HG03342 (cell line): ENCODE measurements around the gene NTM.
A peak's percentile ranks its signal among the peaks of the same experiment; 100 is the strongest.

ENCODE experiments used
- ATAC-seq: cut with Tn5 transposase; IDR thresholded peaks from one replicate; pipeline ENCODE4 v1.9.1; 2021; ENCODE audit warnings: mild to moderate bottlenecking, moderate library complexity; ENCODE audit not compliant: unreplicated experiment

Gene NTM

GRCh38 chr11:131841925-131842635 is 471.7 kb downstream of the NTM start:
- ATAC-seq, result no peak

- ATAC-seq, result no peak
These were observed 474.8 kb downstream of the NTM start for GRCh38 chr11:131845255-131845654.

GRCh38 chr11:131849485-131849884 is 479.1 kb downstream of the NTM start:
- ATAC-seq, result no peak

GRCh38 chr11:131850507-131850906 is 480.1 kb downstream of the NTM start:
- ATAC-seq, result no peak

DNA sequence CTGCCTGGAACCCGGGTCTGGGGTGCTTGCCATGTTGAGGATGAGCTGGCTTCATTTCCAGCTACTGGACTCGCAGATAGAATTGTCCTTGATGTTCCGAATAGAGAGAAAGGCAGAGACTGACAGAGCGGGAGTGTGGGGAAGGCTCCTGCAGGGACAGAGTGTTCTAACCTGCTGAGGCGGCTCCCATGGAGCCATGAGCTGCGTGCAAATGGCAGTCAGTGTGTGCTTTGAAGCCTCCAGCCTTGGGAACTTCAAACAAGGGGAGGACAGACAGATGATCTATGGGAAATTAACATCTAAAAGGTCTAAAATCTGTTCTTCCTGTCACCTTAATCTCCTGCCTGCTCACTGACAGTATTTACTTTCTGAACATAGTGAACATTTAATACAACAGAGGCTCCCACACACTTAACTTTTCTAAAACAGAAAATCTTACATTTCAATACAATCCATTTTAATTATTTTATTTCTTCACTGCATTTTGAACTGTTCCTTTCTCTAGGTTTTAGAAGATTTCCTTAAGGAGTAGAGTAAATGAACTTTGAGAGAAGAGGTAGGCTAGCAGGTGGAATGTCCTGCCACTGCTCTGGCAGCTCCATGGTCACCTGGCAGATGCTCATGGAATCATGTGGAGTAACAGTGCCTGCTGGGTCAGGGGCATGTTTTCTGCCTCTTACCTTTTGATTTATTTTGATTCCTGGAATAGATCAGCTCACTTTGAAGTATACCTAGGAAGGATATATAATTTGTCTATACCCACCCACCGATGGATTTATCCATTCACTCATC is 481.7 kb downstream of the NTM start:
- ATAC-seq, result no peak

DNA sequence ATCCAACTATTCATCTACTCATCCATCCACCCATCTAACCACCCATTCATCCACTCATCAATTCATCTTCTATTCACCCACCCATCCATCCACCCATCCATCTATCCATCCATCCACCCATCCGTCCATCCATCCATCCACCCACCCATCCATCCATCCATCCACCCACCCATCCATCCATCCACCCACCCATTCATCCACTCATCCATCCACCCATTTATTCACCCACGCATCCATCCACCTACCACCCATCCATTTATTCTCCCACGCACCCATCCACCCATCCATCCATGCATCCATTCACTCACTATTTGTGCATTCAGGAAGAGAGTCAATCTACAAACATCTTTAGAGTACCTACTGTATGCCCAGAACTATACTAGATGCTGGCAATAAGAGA is 482.3 kb downstream of the NTM start:
- ATAC-seq, result no peak

DNA sequence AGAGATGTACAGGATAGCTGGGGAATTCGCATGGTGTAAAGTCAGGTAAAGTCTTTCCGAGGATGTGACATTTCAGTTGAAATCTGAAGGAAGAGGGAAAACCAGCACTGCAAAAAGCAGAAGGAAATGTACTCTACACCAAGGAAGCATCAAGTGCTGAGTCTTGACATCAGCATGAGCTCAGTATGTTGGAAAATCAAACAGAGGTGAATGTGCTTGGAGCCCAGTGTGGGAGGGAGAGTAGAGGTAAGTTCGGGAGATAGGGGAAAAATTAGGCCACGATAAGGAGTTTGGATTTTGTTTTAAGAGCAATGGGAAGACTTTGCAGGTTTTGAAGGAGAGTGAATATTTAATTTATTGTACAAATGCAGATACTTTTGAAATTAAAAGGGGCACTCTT is 484.0 kb downstream of the NTM start:
- ATAC-seq, result no peak

DNA sequence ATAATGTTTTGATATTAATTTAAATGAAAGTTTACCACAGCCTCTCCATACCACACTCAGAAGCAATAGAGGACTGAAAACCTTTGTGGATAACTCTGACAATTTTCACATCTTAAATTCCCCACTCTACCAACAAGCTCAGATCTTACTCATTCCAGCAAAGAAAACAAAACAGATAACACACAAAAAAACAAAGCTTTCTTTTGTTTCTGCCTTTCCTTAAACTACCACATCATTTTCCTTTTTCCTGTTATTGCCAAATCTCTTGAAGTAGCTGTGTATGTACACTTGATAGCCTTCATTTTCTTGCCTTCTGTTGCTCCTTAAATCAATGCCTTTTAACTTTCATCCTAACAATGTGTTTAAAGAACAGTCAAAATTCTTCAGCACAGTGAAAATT is 484.9 kb downstream of the NTM start:
- no peak for ATAC-seq

DNA sequence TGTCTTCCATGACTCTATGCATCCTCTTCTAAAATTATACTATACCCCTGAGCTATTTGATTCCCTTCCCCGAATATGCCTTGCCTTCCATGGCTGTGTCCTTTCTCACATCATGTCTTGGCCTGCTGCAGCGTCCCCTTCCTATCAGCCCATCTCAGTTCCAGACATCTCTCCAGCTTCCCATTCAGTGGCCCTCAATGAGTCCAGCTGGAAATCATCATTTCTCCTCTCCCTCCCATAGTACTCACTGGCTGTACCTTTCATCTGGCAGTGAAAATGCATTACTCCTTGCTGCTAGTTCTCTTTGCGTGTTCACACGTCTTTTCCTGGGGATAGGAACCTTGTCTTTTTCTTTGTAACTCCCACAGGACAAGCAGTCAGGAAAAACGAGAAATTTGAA is 486.8 kb downstream of the NTM start:
- no peak for ATAC-seq

- no peak for ATAC-seq
These were observed 488.1 kb downstream of the NTM start for GRCh38 chr11:131858505-131858904.

DNA sequence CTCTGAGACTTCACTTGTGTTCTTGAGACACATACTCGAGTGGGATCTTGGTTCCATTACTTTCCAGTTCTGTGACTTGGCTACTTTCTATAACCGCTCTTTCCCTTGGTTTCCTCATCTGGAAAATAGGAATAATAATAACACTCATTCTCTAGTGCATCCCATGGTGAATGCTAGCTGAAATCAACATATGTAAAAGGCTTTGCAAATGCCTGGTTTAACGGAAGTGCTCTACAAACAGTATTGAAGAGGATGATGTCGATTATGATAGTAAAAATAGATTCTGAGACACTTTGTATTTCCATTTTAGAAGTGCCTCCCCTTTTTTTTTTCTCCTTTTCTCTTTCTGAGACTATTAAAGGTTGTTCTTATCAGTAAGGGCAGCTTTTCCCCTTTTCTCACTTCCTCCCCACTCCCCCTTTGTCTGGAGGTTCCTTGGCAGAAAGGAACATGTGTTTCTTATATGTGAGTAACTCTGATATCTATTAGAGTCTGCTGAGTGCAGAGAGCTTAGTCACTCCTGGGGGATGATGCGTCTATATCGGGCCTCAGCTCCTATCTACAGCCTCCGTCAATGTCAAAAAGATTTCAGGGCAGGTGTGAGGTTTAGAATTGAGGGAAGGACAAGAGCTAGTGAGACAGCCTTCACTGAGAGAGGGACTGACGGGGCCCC is 489.3 kb downstream of the NTM start:
- ATAC-seq, result no peak

DNA sequence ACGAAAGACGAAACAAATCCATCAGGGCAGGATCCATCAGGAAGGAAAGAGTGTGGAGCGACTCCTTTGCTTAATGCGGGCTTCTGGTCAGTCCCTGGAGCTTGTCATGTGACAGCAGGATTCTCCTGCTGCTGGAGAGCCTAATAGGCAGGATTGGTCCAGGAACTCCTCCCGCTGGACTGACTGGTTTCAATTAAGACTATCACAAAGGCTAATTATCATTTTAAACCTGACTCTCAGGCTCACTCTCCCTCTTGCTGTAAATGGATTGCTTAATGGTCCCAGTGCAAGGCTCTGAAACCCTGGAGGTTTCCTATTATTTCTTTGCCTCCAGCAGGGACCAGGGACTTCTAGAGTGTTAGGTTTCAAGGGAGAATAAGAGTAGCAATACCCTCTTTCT is 493.8 kb downstream of the NTM start:
- ATAC-seq, result no peak

DNA sequence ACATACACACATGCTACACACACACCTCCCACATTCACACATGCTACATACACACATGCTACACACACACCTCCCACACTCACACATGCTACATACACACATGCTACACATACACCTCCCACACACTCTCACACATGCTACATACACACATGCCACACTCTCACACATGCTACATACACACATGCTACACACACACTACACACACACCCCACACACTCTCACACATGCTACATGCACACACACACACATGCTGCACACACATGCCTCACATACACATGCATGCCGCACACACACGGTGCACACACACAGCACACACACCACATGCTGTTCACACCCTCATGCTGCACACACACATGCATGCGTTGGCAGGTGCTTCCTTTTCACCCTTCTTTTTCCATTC is 495.4 kb downstream of the NTM start:
- no peak for ATAC-seq

- ATAC-seq, result no peak
These were observed 496.4 kb downstream of the NTM start for GRCh38 chr11:131866535-131867400.

DNA sequence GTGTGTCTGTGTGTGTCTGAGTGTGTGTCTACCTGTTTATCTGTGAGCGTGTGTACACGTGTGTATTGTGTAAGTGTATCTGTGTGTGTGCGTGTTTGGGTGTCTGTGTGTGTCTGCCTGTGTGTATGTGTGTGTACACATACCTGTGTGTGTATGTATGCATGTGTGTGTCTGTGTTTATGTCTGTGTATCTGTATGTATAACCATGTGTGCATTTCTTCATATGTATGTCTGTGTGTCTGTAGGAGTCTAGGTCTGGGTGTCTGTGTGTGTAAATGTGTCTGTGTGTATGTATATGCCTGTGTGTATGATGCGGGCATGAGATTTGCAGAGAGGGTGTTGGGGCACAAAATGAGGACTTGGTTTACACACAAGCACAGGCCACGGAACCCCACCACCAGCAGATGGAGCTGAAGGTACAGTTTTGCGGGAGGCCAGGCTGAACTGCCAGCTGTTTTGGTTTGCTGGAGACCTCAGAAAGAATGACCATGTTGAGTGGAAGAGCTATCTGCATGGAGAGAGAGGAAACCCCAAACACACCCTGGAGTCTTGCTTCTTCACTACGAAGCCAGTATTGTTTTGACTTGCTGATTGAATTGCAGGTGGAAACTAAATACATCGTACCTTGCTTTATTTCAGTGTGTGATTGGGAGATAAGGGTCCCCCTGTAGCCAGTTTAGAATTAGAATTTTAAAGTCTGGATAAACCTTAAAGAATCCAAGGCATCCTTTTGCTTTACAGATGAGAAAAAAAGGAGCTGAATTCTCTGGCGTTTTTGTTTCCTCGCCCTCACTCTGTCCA is 497.2 kb downstream of the NTM start:
- ATAC-seq, result peak; percentile 85

DNA sequence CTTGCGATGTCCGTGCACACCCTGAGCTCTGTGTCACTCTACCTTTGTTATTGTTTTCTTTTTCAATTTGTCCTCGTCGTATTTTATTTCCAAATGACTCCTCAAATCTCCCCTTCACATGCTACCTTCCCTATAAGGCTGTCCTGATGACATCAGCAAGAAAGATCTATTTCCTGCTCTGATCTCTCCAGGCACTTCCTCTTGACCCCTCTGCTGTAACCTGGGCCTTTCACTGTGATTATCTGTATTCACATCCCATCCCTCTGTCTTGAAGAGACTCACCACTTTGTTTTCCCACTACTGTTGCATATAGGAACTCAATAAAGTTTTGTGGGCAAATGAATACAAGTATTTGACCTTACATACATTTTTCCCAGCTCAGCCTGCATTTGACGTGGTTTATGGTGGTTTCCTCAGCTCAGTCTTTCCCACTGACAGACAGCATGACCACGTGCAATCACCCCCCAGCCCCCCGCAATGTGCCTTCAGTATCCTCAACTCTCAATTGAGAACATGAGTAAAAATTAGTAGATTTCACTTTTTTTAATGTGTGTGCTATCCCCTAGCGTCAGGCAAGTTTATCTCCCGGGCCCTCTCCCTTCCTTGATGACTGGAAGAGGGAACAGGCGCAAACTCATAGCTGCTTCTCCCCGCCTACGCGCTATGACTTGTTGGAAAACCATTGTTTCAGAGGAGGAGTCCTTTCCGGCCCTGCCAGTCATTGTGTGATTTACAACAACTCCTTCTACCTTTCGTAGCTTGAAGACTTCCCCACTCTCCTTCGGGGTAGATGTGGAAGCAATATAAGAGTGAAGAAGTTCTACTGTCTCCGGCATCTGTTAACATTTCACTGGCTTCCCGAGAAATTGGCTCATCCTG is 498.5 kb downstream of the NTM start:
- ATAC-seq, result no peak

GRCh38 chr11:131870305-131870704 is 499.9 kb downstream of the NTM start:
- no peak for ATAC-seq

DNA sequence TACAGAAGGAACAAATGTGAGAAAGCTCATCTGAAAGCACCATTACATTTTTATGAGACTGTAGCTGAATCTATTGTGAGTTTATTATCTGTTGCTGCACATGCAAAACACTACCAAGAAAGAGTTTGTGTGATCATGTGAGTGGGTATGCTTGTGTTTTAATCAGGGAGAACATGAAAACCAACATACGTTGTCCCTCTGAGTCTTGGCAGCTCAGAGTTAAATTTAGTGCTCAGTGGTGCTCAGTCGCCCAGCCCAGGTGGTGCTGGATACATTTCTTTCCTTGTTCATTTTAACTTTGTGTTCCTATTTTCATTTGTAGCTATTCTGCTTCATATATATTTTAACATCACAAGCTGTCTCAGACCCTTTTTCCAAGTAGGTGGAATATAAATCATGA is 500.6 kb downstream of the NTM start:
- ATAC-seq, result no peak

DNA sequence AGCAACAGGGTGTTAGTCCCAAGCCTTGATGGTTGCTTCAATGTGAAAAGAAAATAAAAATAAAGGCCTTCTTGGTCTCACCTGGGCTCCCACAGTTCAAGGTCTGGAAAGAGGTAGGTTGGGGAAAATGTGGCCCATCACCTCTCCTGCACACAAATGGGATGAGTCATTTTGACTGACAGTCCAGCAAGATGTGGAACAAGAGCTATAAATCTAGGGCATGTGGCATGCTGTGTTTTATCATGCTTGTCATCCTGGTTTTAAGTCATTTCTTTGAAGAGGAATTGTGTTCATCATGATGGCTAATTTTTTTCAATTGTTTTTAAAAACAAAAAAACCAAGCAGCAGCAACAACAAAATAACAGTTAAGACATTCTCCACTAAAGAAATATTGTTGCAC is 503.7 kb downstream of the NTM start:
- ATAC-seq, result no peak
